GM18519 (cell line): Measurements from ENCODE around the gene OR5T3.
"Not testable (repeated sequence)": the region's sequence is repeated elsewhere in the genome, so short reads cannot be mapped to it uniquely, and the experiment has no call there.

Experiments used
- ATAC-seq: cut with Tn5 transposase; IDR thresholded peaks from one replicate; pipeline ENCODE4 v1.9.1; 2021; ENCODE audit warnings: mild to moderate bottlenecking, moderate library complexity; ENCODE audit not compliant: unreplicated experiment, low FRiP score

Gene OR5T3

DNA sequence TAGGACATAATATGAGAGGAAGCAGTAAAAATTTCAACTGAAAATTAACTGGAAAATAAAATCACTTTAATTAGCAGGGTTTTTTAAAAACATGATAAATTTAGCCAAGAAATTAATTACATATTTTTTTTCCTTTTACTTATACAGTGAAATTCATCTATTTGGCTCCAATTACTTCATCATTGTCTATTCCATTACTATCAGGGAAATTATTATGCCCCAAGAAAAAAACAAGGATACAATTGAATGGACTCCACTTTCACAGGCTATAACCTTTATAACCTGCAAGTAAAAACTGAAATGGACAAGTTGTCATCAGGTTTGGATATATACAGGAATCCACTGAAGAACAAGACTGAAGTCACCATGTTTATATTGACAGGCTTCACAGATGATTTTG lies at the start of gene OR5T3:
TSS of gene OR5T3 (plus strand) at position 301 of the 400 bp plus-strand sequence. CDS start at position 301, 0 bp downstream.
- no peak for ATAC-seq

DNA sequence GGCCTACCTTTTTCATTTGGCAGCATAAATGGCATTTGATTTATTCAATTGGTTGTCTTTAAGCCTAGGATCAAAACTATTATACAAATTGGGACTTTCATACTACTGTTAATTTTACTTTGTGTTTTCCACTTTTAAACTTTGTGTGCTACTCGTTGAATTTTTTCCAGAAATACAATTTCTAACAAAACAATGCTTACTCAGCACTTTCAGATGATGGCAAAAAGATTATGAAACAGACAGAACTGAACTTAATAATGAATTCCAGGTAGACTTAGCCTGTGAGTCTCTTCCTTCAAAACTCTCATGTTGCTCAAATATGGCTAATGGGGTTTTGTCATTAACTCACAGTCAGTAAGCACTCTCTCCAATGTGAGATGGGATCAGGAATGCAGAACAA lies 44.3 kb upstream of the OR5T3 start:
- ATAC-seq = no peak

DNA sequence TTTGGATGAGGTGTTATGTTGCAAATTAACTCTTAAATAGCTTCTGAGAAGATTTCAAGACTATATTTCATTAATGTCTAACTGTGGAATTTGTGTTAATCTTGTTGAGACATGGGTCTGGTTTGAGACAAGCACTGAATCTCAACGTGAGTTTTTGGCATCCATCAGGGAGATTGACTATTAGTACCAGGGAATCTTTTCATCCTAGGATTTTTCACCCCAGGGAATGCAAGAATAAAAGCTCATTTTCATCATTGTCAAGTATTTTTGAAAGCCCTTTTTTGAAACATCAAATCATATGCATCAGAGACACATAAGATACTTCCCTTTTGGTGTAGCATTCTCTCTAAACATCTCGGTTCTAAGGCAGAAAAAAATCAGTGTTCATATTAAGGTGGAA lies 37.5 kb upstream of the OR5T3 start:
- ATAC-seq = no peak

DNA sequence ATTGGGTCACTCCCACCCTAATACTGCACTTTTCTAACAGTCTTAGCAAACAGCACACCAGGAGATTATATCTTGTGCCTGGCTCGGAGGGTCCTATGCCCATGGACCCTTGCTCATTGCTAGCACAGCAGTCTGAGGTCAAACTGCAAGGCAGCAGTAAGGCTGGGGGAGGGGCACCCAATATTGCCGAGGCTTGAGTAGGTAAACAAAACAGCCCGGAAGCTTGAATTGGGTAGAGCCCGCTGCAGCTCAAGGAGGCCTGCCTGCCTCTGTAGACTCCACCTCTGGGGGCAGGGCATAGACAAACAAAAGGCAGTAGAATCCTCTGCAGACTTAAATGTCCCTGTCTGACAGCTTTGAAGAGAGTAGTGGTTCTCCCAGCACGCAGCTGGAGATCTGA lies 32.3 kb upstream of the OR5T3 start:
- ATAC-seq = not testable (repeated sequence)

DNA sequence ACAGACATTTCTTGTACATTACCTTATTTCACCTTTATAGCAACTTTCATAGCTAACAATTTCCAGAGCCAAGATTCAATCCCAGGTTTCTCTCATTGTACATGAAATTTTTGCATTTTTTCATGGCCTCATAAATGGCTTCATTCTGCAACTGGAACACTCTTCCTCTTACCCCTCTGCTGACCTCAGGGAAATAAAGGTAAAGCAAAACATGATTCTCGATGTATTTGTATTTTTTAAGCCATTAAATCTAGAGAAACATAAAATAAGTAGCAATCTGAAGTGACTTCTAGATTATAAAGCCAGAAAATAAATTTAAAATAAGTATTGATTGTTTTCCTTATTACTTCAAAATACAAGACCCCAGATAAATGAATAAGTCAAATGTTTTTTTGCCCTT lies 17.9 kb upstream of the OR5T3 start, which contains the start of gene OR5T2:
TSS of gene OR5T2 (minus strand) at position 101 of the 400 bp plus-strand sequence. CDS start 1,193 bp downstream, outside the sequence.
- ATAC-seq = no peak

DNA sequence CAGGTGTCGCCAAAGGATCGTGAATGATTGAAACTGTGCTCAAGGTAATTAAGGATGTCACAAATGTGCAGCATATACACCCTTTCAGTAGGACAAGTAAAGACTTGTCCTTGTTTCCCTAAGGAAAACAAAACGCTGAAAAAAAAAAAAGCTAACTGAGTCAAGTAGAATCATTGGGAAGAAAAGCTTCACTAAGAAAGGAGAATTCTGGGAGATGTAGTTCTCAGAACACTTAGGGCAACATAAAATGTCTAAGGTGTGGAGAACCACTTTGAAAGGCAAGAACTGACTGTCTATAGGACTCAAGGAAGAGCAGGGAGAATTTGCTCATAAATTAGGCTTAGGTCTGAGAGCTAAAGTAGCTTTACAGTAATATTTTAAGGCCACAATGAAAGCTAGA lies 19.0 kb downstream of the OR5T3 start:
- no peak for ATAC-seq

DNA sequence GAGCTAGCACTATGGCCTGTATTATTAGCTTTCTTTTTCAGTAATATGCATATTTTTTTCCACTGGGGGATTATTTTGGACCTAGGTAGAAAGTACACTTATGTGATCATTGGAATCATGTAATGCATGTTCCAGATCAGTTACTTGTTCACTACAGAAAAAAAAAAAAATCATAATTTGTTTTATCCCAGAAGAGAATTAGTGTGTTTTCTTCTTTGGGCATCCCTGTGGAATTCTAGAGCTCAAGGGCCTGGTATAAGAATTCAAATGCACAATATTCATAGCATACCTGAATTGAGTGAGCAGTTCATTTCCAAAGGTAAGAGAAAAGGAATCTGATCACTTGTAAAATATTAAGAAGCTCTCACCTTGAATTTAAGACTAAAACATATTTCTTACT lies 21.8 kb downstream of the OR5T3 start, which contains the start of gene OR5T1:
TSS of gene OR5T1 (plus strand) at position 301 of the 400 bp plus-strand sequence. CDS start 1,485 bp downstream, outside the sequence.
- ATAC-seq = no peak

DNA sequence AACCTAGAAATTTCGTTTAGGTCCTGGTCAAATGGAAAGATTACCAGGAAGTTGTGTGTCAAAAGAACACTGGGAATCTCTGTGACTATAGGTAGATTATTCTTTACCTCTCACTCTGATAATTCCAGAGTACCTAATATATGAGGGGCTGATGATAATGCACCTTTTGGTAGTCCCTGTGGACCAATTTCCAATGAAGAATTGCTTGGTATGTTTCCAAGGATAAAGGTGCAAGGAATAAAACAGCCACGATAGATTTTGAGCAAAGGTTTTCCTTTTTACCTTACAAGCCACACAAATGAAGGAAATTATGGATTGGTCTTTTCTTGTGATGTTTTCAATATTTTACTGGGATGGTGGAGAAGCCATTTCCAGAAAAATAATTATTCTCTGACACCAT lies 40.1 kb downstream of the OR5T3 start, which contains the start of gene OR8H1:
TSS of gene OR8H1 (minus strand) at position 101 of the 400 bp plus-strand sequence. CDS start 1,192 bp downstream, outside the sequence.
- ATAC-seq = no peak

DNA sequence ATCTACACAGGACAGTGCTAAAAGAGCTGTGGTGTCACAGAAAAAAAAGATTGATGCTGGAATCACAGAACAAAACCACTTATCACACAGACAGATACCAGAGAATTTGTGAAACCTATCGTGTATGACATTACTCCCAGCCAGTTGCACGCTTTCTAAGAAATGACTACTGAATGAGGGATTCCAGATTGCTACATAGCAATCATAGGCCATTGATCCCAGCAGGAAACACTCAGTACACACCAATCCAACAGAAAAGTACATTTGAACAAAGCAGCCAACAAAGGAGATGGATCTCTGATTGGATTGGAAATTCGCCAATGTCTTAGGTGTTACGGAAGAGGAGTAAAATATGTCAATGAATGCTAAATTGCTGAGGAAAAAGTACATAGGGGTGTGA lies 44.8 kb downstream of the OR5T3 start:
- no peak for ATAC-seq
